ENCODE data around the gene WDR46. TPM values are rescaled to one million over a fixed set of nuclear protein-coding genes. Genes with fewer than 3 reads are reported as not detected.
A peak's percentile ranks its signal among the peaks of the same experiment; 100 is the strongest.

Gene WDR46
- total and polyA plus RNA-seq, 2 of the 13 experiments (the other 11 are each of a cell fraction or from before 2014, with no cell fraction given): 47.4 to 105 TPM

- TF ChIP-seq HNRNPLL (IDR thresholded peaks at IDR 0.05; ENCODE audit: low read depth, low read length, poor library complexity, severe bottlenecking): no peak
- TF ChIP-seq NFRKB (IDR thresholded peaks at IDR 0.05): no peak
- TF ChIP-seq ZSCAN21 (CRISPR knock-in tag; IDR thresholded peaks at IDR 0.05; ENCODE audit: borderline replicate concordance): no peak
- TF ChIP-seq KDM5A (IDR thresholded peaks at IDR 0.05; ENCODE audit: borderline replicate concordance, low read length): peak; percentile 69; the same call in 1 of the 2 replicates
- no peak for TF ChIP-seq TBP (CRISPR knock-in tag; IDR thresholded peaks at IDR 0.05)
- TF ChIP-seq FLYWCH1 (CRISPR knock-in tag; IDR thresholded peaks at IDR 0.05): peak; percentile 81; the same call in 1 of the 2 replicates
- no peak for TF ChIP-seq CCAR2 (optimal IDR thresholded peaks at IDR 0.05; ENCODE audit: low read depth, low read length)
- no peak for TF ChIP-seq REPIN1 (CRISPR knock-in tag; IDR thresholded peaks at IDR 0.05; ENCODE audit: borderline replicate concordance, low read depth)
- TF ChIP-seq ZNF788 (CRISPR knock-in tag; IDR thresholded peaks at IDR 0.05; ENCODE audit: borderline replicate concordance): peak; percentile 7
- no peak for TF ChIP-seq MAFF (IDR thresholded peaks at IDR 0.05; ENCODE audit: low read depth, low read length)
- no peak for TF ChIP-seq ZNF124 (CRISPR knock-in tag; IDR thresholded peaks at IDR 0.05)
- TF ChIP-seq AGO2 (optimal IDR thresholded peaks at IDR 0.05; ENCODE audit: low read depth, low read length): no peak
- TF ChIP-seq ZNF275 (CRISPR knock-in tag; IDR thresholded peaks at IDR 0.05; ENCODE audit: borderline replicate concordance): no peak
- no peak for TF ChIP-seq ATF5 (CRISPR knock-in tag; IDR thresholded peaks at IDR 0.05; ENCODE audit: low read depth)
- no peak for TF ChIP-seq MAFG (CRISPR knock-in tag; IDR thresholded peaks at IDR 0.05)
- TF ChIP-seq SETDB1 (CRISPR knock-in tag; IDR thresholded peaks at IDR 0.05; ENCODE audit: borderline replicate concordance): no peak
- no peak for TF ChIP-seq SIX1 (CRISPR knock-in tag; IDR thresholded peaks at IDR 0.05; ENCODE audit: borderline replicate concordance)
- peak; percentile 0; the same call in 1 of the 2 replicates for TF ChIP-seq GMEB1 (CRISPR knock-in tag; IDR thresholded peaks at IDR 0.05; ENCODE audit: borderline replicate concordance)
- no peak for TF ChIP-seq ZNF33A (CRISPR knock-in tag; IDR thresholded peaks at IDR 0.05; ENCODE audit: borderline replicate concordance)
- TF ChIP-seq FOXO1 (CRISPR knock-in tag; IDR thresholded peaks at IDR 0.05): 0 out of 2 replicates have a peak, but pooled peaks have one; percentile 0
- no peak for TF ChIP-seq BCLAF1 (IDR thresholded peaks at IDR 0.05)
- no peak for TF ChIP-seq RARG (CRISPR knock-in tag; IDR thresholded peaks at IDR 0.05; ENCODE audit: low read depth)
- TF ChIP-seq ZNF691 (CRISPR knock-in tag; IDR thresholded peaks at IDR 0.05; ENCODE audit: borderline replicate concordance, low read depth): no peak
Measured at GRCh38 chr6:33313105-33313708, 24.2 kb upstream of the WDR46 start (continued).
